ENCODE data around the gene WFDC11.
"Not testable (repeated sequence)": the region's sequence is repeated elsewhere in the genome, so short reads cannot be mapped to it uniquely, and the experiment has no call there.

GRCh38 chr20:45657038-45657437 is 13.0 kb downstream of the WFDC11 start:
- TF ChIP-seq POLR2A (IDR thresholded peaks at IDR 0.05; ENCODE audit: extremely low read depth, insufficient read length); CTCF (IDR thresholded peaks at IDR 0.05; ENCODE audit: low read depth, low read length); MYC (IDR thresholded peaks at IDR 0.05; ENCODE audit: low read depth, low read length): not testable (repeated sequence)
- TF ChIP-seq, protein P1, sequence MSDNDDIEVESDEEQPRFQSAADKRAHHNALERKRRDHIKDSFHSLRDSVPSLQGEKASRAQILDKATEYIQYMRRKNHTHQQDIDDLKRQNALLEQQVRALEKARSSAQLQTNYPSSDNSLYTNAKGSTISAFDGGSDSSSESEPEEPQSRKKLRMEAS (IDR thresholded peaks at IDR 0.05; ENCODE audit: low read depth, low read length), result not testable (repeated sequence)

All from NB4 (cell line).